Measurements from ENCODE around the gene SP5. TPM values are rescaled to one million over a fixed set of nuclear protein-coding genes. Genes with fewer than 3 reads are reported as not detected.

Gene SP5
- total RNA-seq, 1 experiment from 2014 or later, result not detected

Other genes starting within 250 kb of the SP5 start
- 0.68 and 2.1 TPM in 2 replicates for gene ERICH2, start 55.0 kb downstream of the SP5 start, total RNA-seq (2014; rRNA removed; shearing (Covaris generic))
- gene GAD1, start 101.5 kb downstream of the SP5 start, total RNA-seq (2014; rRNA removed; shearing (Covaris generic)), result 10.4 and 10.9 TPM in 2 replicates
- gene GORASP2, start 213.9 kb downstream of the SP5 start, total RNA-seq (2014; rRNA removed; shearing (Covaris generic)), result 63.8 and 72.9 TPM in 2 replicates